Upper lobe of right lung (tissue), 1 donor: Measurements from ENCODE around the gene SGCE. TPM values are rescaled to one million over a fixed set of nuclear protein-coding genes. Genes with fewer than 3 reads are reported as not detected.

ENCODE experiments used
- ATAC-seq: fragments of 200-7000 bp; cut with Tn5 transposase; one replicate; pipeline ENCODE4 v1.9.1; 2020; ENCODE audit warnings: mild to moderate bottlenecking, moderate library complexity
- DNase-seq: peaks from one replicate; pipeline ENCODE4 v3.0.0-alpha.2; 2020
- H3K27ac ChIP-seq: fragments of 200-600 bp; one replicate; pipeline ENCODE4 v1.8.0; 2022
- H3K27me3 ChIP-seq: fragments of 200-600 bp; one replicate; pipeline ENCODE4 v1.8.0; 2022; ENCODE audit warnings: mild to moderate bottlenecking
- H3K36me3 ChIP-seq: fragments of 200-600 bp; one replicate; pipeline ENCODE4 v1.8.0; 2022
- H3K4me1 ChIP-seq: fragments of 200-600 bp; one replicate; pipeline ENCODE4 v1.8.0; 2022
- H3K4me3 ChIP-seq: fragments of 200-600 bp; one replicate; pipeline ENCODE4 v1.8.0; 2022; ENCODE audit warnings: mild to moderate bottlenecking
- H3K9me3 ChIP-seq: fragments of 200-600 bp; one replicate; pipeline ENCODE4 v1.8.0; 2022
- intact Hi-C: fragments of 100-400 bp; cut with DNase I; formaldehyde crosslinking; loops from one replicate; pipeline ENCODE4 v1.11.0; 2022
- total RNA-seq: library from RNA; stranded (reverse); fragmentation: NEBNext Ultra II Directional; extraction: Animal tissue kit (Norgen Biotek cat#: 25700); gene quantifications from one replicate; pipeline ENCODE4 v1.2.1, GENCODE V29; 2021
- TF ChIP-seq, protein P1 (sequence below): fragments of 200-600 bp; IDR thresholded peaks from one replicate; pipeline ENCODE4 v1.8.0; 2022; ENCODE audit warnings: antibody characterized with exemption
- donor health status: DM: no; HTN: yes; CAD: no; lungs with severe emphysema.

The SGCE gene
- total RNA-seq, 1 donor from 2014 or later, result 74.1 TPM

- H3K27me3 ChIP-seq, result no peaks in the 10 kb centered on the region
- no peak overlapping the region for H3K4me3 ChIP-seq
- TF ChIP-seq, protein P1, sequence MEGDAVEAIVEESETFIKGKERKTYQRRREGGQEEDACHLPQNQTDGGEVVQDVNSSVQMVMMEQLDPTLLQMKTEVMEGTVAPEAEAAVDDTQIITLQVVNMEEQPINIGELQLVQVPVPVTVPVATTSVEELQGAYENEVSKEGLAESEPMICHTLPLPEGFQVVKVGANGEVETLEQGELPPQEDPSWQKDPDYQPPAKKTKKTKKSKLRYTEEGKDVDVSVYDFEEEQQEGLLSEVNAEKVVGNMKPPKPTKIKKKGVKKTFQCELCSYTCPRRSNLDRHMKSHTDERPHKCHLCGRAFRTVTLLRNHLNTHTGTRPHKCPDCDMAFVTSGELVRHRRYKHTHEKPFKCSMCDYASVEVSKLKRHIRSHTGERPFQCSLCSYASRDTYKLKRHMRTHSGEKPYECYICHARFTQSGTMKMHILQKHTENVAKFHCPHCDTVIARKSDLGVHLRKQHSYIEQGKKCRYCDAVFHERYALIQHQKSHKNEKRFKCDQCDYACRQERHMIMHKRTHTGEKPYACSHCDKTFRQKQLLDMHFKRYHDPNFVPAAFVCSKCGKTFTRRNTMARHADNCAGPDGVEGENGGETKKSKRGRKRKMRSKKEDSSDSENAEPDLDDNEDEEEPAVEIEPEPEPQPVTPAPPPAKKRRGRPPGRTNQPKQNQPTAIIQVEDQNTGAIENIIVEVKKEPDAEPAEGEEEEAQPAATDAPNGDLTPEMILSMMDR, result no peak
- DNase-seq, result no peak
- H3K36me3 ChIP-seq, result no peaks in the 10 kb centered on the region
- no peaks in the 10 kb centered on the region for H3K4me1 ChIP-seq
- H3K27ac ChIP-seq, result no peak overlapping the region
- intact Hi-C loops, result no loop called here
- ATAC-seq, result no peak
- H3K9me3 ChIP-seq, result no peaks in the 10 kb centered on the region
Measured at GRCh38 chr7:94665426-94665825, 9.5 kb upstream of the SGCE start.

GRCh38 chr7:94664023-94664422 is 8.1 kb upstream of the SGCE start:
- H3K36me3 ChIP-seq, result no peaks in the 10 kb centered on the region
- intact Hi-C loops, result no loop called here
- DNase-seq (no peak), ATAC-seq (no peak)
- H3K27me3 ChIP-seq, result no peaks in the 10 kb centered on the region
- TF ChIP-seq, protein P1, result no peak
- no peak overlapping the region for H3K4me3 ChIP-seq
- no peaks in the 10 kb centered on the region for H3K4me1 ChIP-seq
- no peak overlapping the region for H3K27ac ChIP-seq
- no peaks in the 10 kb centered on the region for H3K9me3 ChIP-seq

GRCh38 chr7:94662548-94662947 is 6.6 kb upstream of the SGCE start:
- H3K4me1 ChIP-seq, result no peaks in the 10 kb centered on the region
- no peak overlapping the region for H3K4me3 ChIP-seq
- TF ChIP-seq, protein P1, result no peak
- DNase-seq (no peak), ATAC-seq (no peak)
- H3K36me3 ChIP-seq, result no peaks in the 10 kb centered on the region
- H3K27me3 ChIP-seq, result no peaks in the 10 kb centered on the region
- no peak overlapping the region for H3K27ac ChIP-seq
- intact Hi-C loops, result no loop called here
- no peaks in the 10 kb centered on the region for H3K9me3 ChIP-seq

GRCh38 chr7:94660006-94660405 is 4.1 kb upstream of the SGCE start:
- Histone ChIP-seq H3K4me3 (no peak overlapping the region), H3K36me3 (no peaks in the 10 kb centered on the region), H3K9me3 (no peaks in the 10 kb centered on the region), H3K4me1 (peaks cover under 1% of the 10 kb centered on the region), H3K27me3 (peaks cover 1% of the 10 kb centered on the region), H3K27ac (no peak overlapping the region)
- ATAC-seq (no peak), DNase-seq (no peak)
- TF ChIP-seq, protein P1, result no peak
- intact Hi-C loops, result no loop called here

DNA sequence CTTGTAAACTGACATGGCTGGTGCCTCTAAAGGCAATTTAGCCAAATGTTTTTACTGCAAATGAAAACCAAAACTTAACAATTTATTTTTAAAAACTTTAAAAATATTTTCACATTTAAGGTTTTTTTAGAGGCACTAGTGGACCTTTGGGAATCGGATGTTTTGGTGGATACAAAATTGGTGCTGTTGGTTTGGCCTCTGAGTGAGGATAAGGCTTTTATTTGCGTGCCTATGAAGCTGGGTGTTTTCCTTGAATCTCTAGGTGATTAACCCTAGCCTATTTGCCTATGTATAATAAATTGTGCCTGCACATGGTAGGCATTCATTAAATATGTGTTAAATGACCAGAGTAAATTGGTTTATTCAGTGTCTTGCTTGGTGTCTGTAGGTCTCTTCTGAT is 2.9 kb upstream of the SGCE start:
- Histone ChIP-seq H3K27ac (no peak overlapping the region), H3K4me1 (peaks cover 5% of the 10 kb centered on the region), H3K9me3 (no peaks in the 10 kb centered on the region), H3K4me3 (peak overlapping the region; percentile 58), H3K27me3 (peaks cover 13% of the 10 kb centered on the region), H3K36me3 (no peaks in the 10 kb centered on the region)
- no peak for DNase-seq
- no peak for ATAC-seq
- intact Hi-C loops, result no loop called here
- TF ChIP-seq, protein P1, result no peak
